ENCODE measurements around the gene ZFP57. TPM values are rescaled to one million over a fixed set of nuclear protein-coding genes. Genes with fewer than 3 reads are reported as not detected.

The ZFP57 gene
- under 1 TPM in 3 of 4 donors, not detected in 1; 0.14 to 0.19 (median 0.15) TPM for polyA plus RNA-seq (ENCODE audit: insufficient read length in 4 of 4)

- no peak for DNase-seq (ENCODE audit: low read depth in 4 of 4, low spot score in 3 of 4)
These were observed at the start of gene ZFP57 for GRCh38 chr6:29680904-29681303. ZFP57 (minus strand) TSS chr6:29681152; CDS start chr6:29677003, 4,149 bp downstream.

- DNase-seq (ENCODE audit: low read depth in 4 of 4, low spot score in 3 of 4): no peak
These were observed 49.7 kb upstream of the ZFP57 start for GRCh38 chr6:29730575-29731126.

- DNase-seq (ENCODE audit: low read depth in 4 of 4, low spot score in 3 of 4): no peak
These were observed 48.9 kb upstream of the ZFP57 start for GRCh38 chr6:29729774-29730328.

GRCh38 chr6:29728875-29729270, 47.9 kb upstream of the ZFP57 start:
- no peak for DNase-seq (ENCODE audit: low read depth in 4 of 4, low spot score in 3 of 4)

- no peak for DNase-seq (ENCODE audit: low read depth in 4 of 4, low spot score in 3 of 4)
These were observed 47.4 kb upstream of the ZFP57 start for GRCh38 chr6:29728173-29728874.

GRCh38 chr6:29727637-29728036, 46.7 kb upstream of the ZFP57 start:
- no peak for DNase-seq (ENCODE audit: low read depth in 4 of 4, low spot score in 3 of 4)

- DNase-seq (ENCODE audit: low read depth in 4 of 4, low spot score in 3 of 4): no peak
These were observed 45.7 kb upstream of the ZFP57 start for GRCh38 chr6:29726571-29727194.

GRCh38 chr6:29726001-29726400, 45.0 kb upstream of the ZFP57 start:
- no peak for DNase-seq (ENCODE audit: low read depth in 4 of 4, low spot score in 3 of 4)

- no peak for DNase-seq (ENCODE audit: low read depth in 4 of 4, low spot score in 3 of 4)
These were observed 44.3 kb upstream of the ZFP57 start for GRCh38 chr6:29724937-29725869.

GRCh38 chr6:29723666-29724588, 43.0 kb upstream of the ZFP57 start:
- no peak for DNase-seq (ENCODE audit: low read depth in 4 of 4, low spot score in 3 of 4)

GRCh38 chr6:29723262-29723665, 42.3 kb upstream of the ZFP57 start, which contains the start of gene HLA-F:
HLA-F (plus strand) TSS chr6:29723434; CDS start chr6:29723464, 30 bp downstream.
- DNase-seq (ENCODE audit: low read depth in 4 of 4, low spot score in 3 of 4): peak in 3 of 4 donors; percentile 34 to 66 (median 53)

GRCh38 chr6:29720863-29721262, 39.9 kb upstream of the ZFP57 start:
- DNase-seq (ENCODE audit: low read depth in 4 of 4, low spot score in 3 of 4): no peak

GRCh38 chr6:29710281-29710941, 29.5 kb upstream of the ZFP57 start:
- no peak for DNase-seq (ENCODE audit: low read depth in 4 of 4, low spot score in 3 of 4)

- no peak for DNase-seq (ENCODE audit: low read depth in 4 of 4, low spot score in 3 of 4)
These were observed 28.2 kb upstream of the ZFP57 start for GRCh38 chr6:29709188-29709587.

- no peak for DNase-seq (ENCODE audit: low read depth in 4 of 4, low spot score in 3 of 4)
These were observed 27.7 kb upstream of the ZFP57 start for GRCh38 chr6:29708432-29709179.

- DNase-seq (ENCODE audit: low read depth in 4 of 4, low spot score in 3 of 4): peak in 2 of 4 donors; percentile 18 to 20
These were observed 24.7 kb upstream of the ZFP57 start for GRCh38 chr6:29705389-29706231.

- DNase-seq (ENCODE audit: low read depth in 4 of 4, low spot score in 3 of 4): no peak
These were observed 21.7 kb upstream of the ZFP57 start for GRCh38 chr6:29702519-29703103.
